ENCODE data around the gene SLAMF6. TPM values are rescaled to one million over a fixed set of nuclear protein-coding genes. Genes with fewer than 3 reads are reported as not detected.

SLAMF6 gene
- not detected in 2 replicates for total RNA-seq (2021)
- not detected for Bru-seq, nascent RNA
- BruChase-seq, experiment 1, labeled RNA remaining after a 2-hour chase = not detected
- BruChase-seq, experiment 2, labeled RNA remaining after a 6-hour chase = not detected
- long read RNA-seq = 0 reads

GRCh38 chr1:160522622-160523345 is at the start of gene SLAMF6:
Gene SLAMF6 (minus strand): TSS chr1:160523255. CDS start chr1:160523192, 63 bp downstream.
- intact Hi-C loops (cut with micrococcal nuclease; ENCODE audit: unreplicated experiment) = no loop called here
- H3K27me3 ChIP-seq (replicated peaks; ENCODE audit: insufficient read depth, low read depth, low read length, poor library complexity) = no peaks in the 10 kb centered on the region
- BruUV-seq (replicated peaks) = no TSS peak
- H3K4me3 ChIP-seq (ENCODE audit: low read depth, low read length, poor library complexity, severe bottlenecking) = no peak within 1 kb of the TSS
- TF ChIP-seq EZH2 (IDR thresholded peaks at IDR 0.05; ENCODE audit: borderline replicate concordance, low read depth, low read length, poor library complexity, severe bottlenecking) = no peak
- TF ChIP-seq, protein P1, sequence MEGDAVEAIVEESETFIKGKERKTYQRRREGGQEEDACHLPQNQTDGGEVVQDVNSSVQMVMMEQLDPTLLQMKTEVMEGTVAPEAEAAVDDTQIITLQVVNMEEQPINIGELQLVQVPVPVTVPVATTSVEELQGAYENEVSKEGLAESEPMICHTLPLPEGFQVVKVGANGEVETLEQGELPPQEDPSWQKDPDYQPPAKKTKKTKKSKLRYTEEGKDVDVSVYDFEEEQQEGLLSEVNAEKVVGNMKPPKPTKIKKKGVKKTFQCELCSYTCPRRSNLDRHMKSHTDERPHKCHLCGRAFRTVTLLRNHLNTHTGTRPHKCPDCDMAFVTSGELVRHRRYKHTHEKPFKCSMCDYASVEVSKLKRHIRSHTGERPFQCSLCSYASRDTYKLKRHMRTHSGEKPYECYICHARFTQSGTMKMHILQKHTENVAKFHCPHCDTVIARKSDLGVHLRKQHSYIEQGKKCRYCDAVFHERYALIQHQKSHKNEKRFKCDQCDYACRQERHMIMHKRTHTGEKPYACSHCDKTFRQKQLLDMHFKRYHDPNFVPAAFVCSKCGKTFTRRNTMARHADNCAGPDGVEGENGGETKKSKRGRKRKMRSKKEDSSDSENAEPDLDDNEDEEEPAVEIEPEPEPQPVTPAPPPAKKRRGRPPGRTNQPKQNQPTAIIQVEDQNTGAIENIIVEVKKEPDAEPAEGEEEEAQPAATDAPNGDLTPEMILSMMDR (conservative IDR thresholded peaks at IDR 0.05; ENCODE audit: low read depth, low read length) = no peak
- H3K36me3 ChIP-seq (ENCODE audit: insufficient read depth, low read length, poor library complexity, severe bottlenecking) = no peaks in the 10 kb centered on the region
- no peak for DNase-seq (ENCODE audit: low spot score)
- no peaks in the 10 kb centered on the region for H3K4me1 ChIP-seq (ENCODE audit: insufficient read depth, low read length, poor library complexity, severe bottlenecking)
- POLR2A ChIA-PET (ENCODE audit: low non-redundant PET) = no interaction called here
- H3K27ac ChIP-seq (ENCODE audit: low read depth, low read length, poor library complexity, severe bottlenecking) = no peak within 1 kb of the TSS
- no peaks in the 10 kb centered on the region for H3K9me3 ChIP-seq (ENCODE audit: low read depth, low read length, poor library complexity, severe bottlenecking)
- CTCF ChIA-PET = no interaction called here

DNA sequence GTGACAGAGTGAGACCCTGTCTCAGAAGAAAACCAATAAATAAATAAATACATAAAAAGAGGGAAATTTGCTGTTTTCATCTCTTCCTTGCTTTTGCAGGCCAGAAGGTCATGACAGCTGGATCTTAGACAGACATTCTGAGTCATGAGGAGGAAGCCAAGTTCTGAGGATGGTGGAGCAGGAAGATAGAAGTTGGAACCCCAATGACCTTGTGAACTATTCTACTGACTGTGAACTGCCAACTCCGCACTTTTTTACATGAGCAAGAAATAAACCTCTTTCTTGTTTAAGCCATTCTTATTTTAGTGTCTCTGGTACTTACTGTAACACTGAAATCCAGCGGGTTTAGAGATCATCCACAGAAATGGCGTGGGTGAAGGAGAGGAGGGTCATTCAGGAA is 47.8 kb upstream of the SLAMF6 start:
- no peak overlapping the region for H3K4me3 ChIP-seq (ENCODE audit: low read depth, low read length, poor library complexity, severe bottlenecking)
- H3K4me1 ChIP-seq (ENCODE audit: insufficient read depth, low read length, poor library complexity, severe bottlenecking) = no peaks in the 10 kb centered on the region
- H3K27ac ChIP-seq (ENCODE audit: low read depth, low read length, poor library complexity, severe bottlenecking) = no peak overlapping the region
- CTCF ChIA-PET = interaction anchor here (0.6 kb wide), 1 partner anchor 129 kb away, joined by 9 read pairs; no protein-coding TSS in a partner anchor
- no peaks in the 10 kb centered on the region for H3K36me3 ChIP-seq (ENCODE audit: insufficient read depth, low read length, poor library complexity, severe bottlenecking)
- no peak for DNase-seq (ENCODE audit: low spot score)
- no peaks in the 10 kb centered on the region for H3K9me3 ChIP-seq (ENCODE audit: low read depth, low read length, poor library complexity, severe bottlenecking)
- H3K27me3 ChIP-seq (replicated peaks; ENCODE audit: insufficient read depth, low read depth, low read length, poor library complexity) = no peaks in the 10 kb centered on the region
- intact Hi-C loops (cut with micrococcal nuclease; ENCODE audit: unreplicated experiment) = no loop called here
- POLR2A ChIA-PET (ENCODE audit: low non-redundant PET) = no interaction called here
- BruUV-seq (replicated peaks) = no TSS peak
- TF ChIP-seq, protein P1 (conservative IDR thresholded peaks at IDR 0.05; ENCODE audit: low read depth, low read length) = no peak
- no peak for TF ChIP-seq EZH2 (IDR thresholded peaks at IDR 0.05; ENCODE audit: borderline replicate concordance, low read depth, low read length, poor library complexity, severe bottlenecking)

DNA sequence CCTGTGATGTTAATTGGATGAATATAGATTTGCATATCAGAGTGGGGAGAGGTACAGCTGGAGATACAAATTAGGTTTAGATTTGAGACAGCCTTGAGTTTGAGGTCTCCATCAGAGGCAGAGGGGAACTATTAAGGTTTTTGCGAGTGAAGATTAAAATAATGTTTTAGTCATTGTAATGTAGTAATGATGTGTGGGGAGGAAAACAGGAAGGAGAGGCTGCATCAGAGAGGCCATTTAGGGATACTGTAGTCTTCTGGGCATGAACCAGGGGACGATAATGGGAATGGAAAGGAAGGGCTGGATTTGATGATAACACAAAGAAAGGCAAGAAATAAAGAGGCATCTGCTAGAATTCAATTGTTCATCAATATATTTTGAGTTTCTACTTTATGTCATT is 46.8 kb upstream of the SLAMF6 start:
- CTCF ChIA-PET = no interaction called here
- POLR2A ChIA-PET (ENCODE audit: low non-redundant PET) = no interaction called here

More for the DNA sequence above, 46.8 kb upstream of the SLAMF6 start:
- Histone ChIP-seq H3K27ac (ENCODE audit: low read depth, low read length, poor library complexity, severe bottlenecking) (no peak overlapping the region), H3K4me1 (ENCODE audit: insufficient read depth, low read length, poor library complexity, severe bottlenecking) (no peaks in the 10 kb centered on the region), H3K27me3 (replicated peaks; ENCODE audit: insufficient read depth, low read depth, low read length, poor library complexity) (no peaks in the 10 kb centered on the region), H3K9me3 (ENCODE audit: low read depth, low read length, poor library complexity, severe bottlenecking) (no peaks in the 10 kb centered on the region), H3K4me3 (ENCODE audit: low read depth, low read length, poor library complexity, severe bottlenecking) (no peak overlapping the region), H3K36me3 (ENCODE audit: insufficient read depth, low read length, poor library complexity, severe bottlenecking) (no peaks in the 10 kb centered on the region)
- intact Hi-C loops (cut with micrococcal nuclease; ENCODE audit: unreplicated experiment) = no loop called here
- DNase-seq (ENCODE audit: low spot score) = no peak
- TF ChIP-seq, protein P1 (conservative IDR thresholded peaks at IDR 0.05; ENCODE audit: low read depth, low read length) = no peak
- no peak for TF ChIP-seq EZH2 (IDR thresholded peaks at IDR 0.05; ENCODE audit: borderline replicate concordance, low read depth, low read length, poor library complexity, severe bottlenecking)
- BruUV-seq (replicated peaks) = no TSS peak
